ENCODE data around the gene KRTAP22-1. TPM values are rescaled to one million over a fixed set of nuclear protein-coding genes. Genes with fewer than 3 reads are reported as not detected.

The KRTAP22-1 gene
- total RNA-seq, 1 donor from 2014 or later, result not detected

DNA sequence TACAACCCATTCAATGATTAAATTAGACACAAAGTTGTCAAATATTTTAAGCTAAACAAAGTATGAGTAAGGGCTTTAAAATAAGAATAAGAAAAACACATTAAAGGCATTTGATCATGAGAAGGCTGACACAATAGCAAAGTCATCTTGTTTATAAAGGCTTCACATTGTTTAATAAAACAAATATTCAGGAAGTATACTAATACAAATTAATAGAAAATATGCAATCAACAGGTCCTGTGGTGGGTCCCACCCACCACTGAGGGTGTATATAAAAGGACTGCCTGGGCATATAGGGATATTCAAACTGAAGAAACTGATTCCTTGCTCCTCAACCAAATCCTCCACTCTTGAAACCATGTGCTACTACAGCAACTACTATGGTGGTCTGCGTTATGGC is 34.0 kb downstream of the KRTAP22-1 start, which contains the start of gene KRTAP20-2:
TSS of gene KRTAP20-2 (plus strand) at position 301 of the 400 bp plus-strand sequence. CDS start at position 359, 58 bp downstream.
- Histone ChIP-seq H3K36me3 (no peaks in the 10 kb centered on the region), H3K27me3 (ENCODE audit: low read depth) (no peaks in the 10 kb centered on the region), H3K27ac (replicated peaks) (no peak within 1 kb of the TSS), H3K4me1 (no peaks in the 10 kb centered on the region), H3K9me3 (replicated peaks) (no peaks in the 10 kb centered on the region), H3K4me3 (no peak within 1 kb of the TSS)
- DNase-seq, result no peak
- intact Hi-C loops (cut with micrococcal nuclease), result no loop called here
- TF ChIP-seq, protein P1, sequence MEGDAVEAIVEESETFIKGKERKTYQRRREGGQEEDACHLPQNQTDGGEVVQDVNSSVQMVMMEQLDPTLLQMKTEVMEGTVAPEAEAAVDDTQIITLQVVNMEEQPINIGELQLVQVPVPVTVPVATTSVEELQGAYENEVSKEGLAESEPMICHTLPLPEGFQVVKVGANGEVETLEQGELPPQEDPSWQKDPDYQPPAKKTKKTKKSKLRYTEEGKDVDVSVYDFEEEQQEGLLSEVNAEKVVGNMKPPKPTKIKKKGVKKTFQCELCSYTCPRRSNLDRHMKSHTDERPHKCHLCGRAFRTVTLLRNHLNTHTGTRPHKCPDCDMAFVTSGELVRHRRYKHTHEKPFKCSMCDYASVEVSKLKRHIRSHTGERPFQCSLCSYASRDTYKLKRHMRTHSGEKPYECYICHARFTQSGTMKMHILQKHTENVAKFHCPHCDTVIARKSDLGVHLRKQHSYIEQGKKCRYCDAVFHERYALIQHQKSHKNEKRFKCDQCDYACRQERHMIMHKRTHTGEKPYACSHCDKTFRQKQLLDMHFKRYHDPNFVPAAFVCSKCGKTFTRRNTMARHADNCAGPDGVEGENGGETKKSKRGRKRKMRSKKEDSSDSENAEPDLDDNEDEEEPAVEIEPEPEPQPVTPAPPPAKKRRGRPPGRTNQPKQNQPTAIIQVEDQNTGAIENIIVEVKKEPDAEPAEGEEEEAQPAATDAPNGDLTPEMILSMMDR (IDR thresholded peaks at IDR 0.05; ENCODE audit: borderline replicate concordance), result no peak

DNA sequence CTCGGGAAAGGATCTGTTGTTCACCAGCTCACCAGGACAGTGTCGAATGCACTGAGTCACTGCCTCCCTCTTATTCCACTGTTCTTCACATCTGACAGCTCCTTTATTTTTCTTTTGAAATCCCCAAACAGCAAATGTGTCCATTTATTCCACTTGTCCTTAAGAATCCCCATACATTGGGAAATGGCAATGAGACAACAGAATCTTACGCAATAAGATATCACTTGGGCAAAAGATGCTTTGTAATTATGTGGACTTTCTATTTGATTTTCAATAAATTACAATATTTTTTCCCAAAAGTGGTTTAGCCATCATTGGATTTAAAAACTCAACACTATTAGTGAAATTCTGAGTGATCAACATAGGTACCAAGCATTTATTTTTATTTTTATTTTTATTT is 37.8 kb downstream of the KRTAP22-1 start:
- no peaks in the 10 kb centered on the region for H3K27me3 ChIP-seq (ENCODE audit: low read depth)
- TF ChIP-seq, protein P1 (IDR thresholded peaks at IDR 0.05; ENCODE audit: borderline replicate concordance), result no peak
- H3K4me1 ChIP-seq, result no peaks in the 10 kb centered on the region
- H3K36me3 ChIP-seq, result no peaks in the 10 kb centered on the region
- no peaks in the 10 kb centered on the region for H3K9me3 ChIP-seq (replicated peaks)
- no peak overlapping the region for H3K4me3 ChIP-seq
- H3K27ac ChIP-seq (replicated peaks), result no peak overlapping the region
- DNase-seq, result no peak
- intact Hi-C loops (cut with micrococcal nuclease), result no loop called here

DNA sequence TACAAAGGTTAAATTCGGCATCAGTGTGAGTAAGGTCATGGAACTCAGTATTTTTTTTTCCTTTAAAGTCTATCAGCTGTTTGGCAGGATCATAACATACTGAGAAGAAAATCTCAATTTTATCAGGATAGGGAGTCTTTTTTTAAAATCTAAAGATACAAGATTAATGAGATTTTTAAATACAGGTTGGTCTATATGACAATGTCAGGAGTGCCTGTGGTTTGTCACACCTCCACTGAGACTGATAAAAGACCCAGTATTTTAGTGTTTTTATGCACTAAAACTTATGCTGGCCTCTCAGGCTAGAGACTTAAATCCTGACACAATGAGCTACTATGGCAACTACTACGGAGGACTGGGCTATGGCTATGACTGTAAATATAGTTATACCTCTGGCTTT is 41.7 kb downstream of the KRTAP22-1 start, which contains the start of gene KRTAP20-3:
TSS of gene KRTAP20-3 (plus strand) at position 301 of the 400 bp plus-strand sequence.
- DNase-seq, result no peak
- Histone ChIP-seq H3K4me3 (no peak within 1 kb of the TSS), H3K27me3 (ENCODE audit: low read depth) (no peaks in the 10 kb centered on the region), H3K36me3 (no peaks in the 10 kb centered on the region), H3K9me3 (replicated peaks) (no peaks in the 10 kb centered on the region), H3K27ac (replicated peaks) (no peak within 1 kb of the TSS), H3K4me1 (no peaks in the 10 kb centered on the region)
- TF ChIP-seq, protein P1 (IDR thresholded peaks at IDR 0.05; ENCODE audit: borderline replicate concordance), result no peak
- intact Hi-C loops (cut with micrococcal nuclease), result no loop called here

DNA sequence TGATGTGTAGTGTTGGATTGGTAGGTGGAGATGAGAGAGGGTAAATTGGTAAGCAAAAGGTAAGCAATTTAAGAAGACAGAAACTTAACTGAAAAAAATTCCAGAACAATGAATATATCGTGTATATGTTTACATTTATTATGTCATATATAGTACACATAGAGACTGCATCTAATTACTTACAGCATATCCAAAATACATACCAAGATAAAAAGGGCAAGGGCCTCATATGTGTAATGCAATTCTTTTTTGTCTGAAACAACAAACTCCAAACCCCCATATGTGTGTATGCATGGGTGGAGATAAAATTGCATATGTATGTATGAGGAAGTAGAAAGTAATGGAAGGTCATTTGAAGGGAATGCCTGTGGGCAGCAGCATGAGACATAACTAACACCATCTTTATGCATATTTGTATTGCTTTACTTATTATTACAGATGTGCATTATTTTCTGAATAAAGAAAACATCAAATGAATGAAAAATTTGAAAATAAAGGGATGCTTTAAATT is 46.1 kb downstream of the KRTAP22-1 start:
- H3K9me3 ChIP-seq (replicated peaks), result no peaks in the 10 kb centered on the region
- TF ChIP-seq, protein P1 (IDR thresholded peaks at IDR 0.05; ENCODE audit: borderline replicate concordance), result no peak
- no peaks in the 10 kb centered on the region for H3K36me3 ChIP-seq
- H3K4me1 ChIP-seq, result no peaks in the 10 kb centered on the region
- no peaks in the 10 kb centered on the region for H3K27me3 ChIP-seq (ENCODE audit: low read depth)
- no peak overlapping the region for H3K4me3 ChIP-seq
- intact Hi-C loops (cut with micrococcal nuclease), result no loop called here
- H3K27ac ChIP-seq (replicated peaks), result no peak overlapping the region
- DNase-seq, result no peak

Other genes with a start within 250 kb of the KRTAP22-1 start
- not detected for gene KRTAP13-2, start 228.8 kb upstream of the KRTAP22-1 start, total RNA-seq
- gene KRTAP13-1, start 205.1 kb upstream of the KRTAP22-1 start, total RNA-seq, result not detected
- gene KRTAP13-3, start 175.2 kb upstream of the KRTAP22-1 start, total RNA-seq, result not detected
- not detected for gene KRTAP13-4, start 170.9 kb upstream of the KRTAP22-1 start, total RNA-seq
- not detected for gene KRTAP15-1, start 160.8 kb upstream of the KRTAP22-1 start, total RNA-seq
- gene KRTAP19-1, start 120.7 kb upstream of the KRTAP22-1 start, total RNA-seq, result not detected
- gene KRTAP19-2, start 113.7 kb upstream of the KRTAP22-1 start, total RNA-seq, result not detected
- not detected for gene KRTAP19-3, start 109.1 kb upstream of the KRTAP22-1 start, total RNA-seq
- gene KRTAP19-4, start 103.9 kb upstream of the KRTAP22-1 start, total RNA-seq, result not detected
- not detected for gene KRTAP19-5, start 98.9 kb upstream of the KRTAP22-1 start, total RNA-seq
- gene KRTAP19-6, start 59.2 kb upstream of the KRTAP22-1 start, total RNA-seq, result not detected
- gene KRTAP19-7, start 39.8 kb upstream of the KRTAP22-1 start, total RNA-seq, result not detected
- not detected for gene KRTAP22-2, start 10.7 kb upstream of the KRTAP22-1 start, total RNA-seq
- not detected for gene KRTAP6-3, start 8.6 kb upstream of the KRTAP22-1 start, total RNA-seq
- gene KRTAP6-2, start 2.2 kb upstream of the KRTAP22-1 start, total RNA-seq, result not detected
- gene KRTAP6-1, start 12.8 kb downstream of the KRTAP22-1 start, total RNA-seq, result not detected
- not detected for gene KRTAP20-1, start 15.3 kb downstream of the KRTAP22-1 start, total RNA-seq
- not detected for gene KRTAP20-4, start 19.5 kb downstream of the KRTAP22-1 start, total RNA-seq
- not detected for gene KRTAP20-2, start 34.1 kb downstream of the KRTAP22-1 start, total RNA-seq
- not detected for gene KRTAP20-3, start 41.8 kb downstream of the KRTAP22-1 start, total RNA-seq
- gene KRTAP21-3, start 117.7 kb downstream of the KRTAP22-1 start, total RNA-seq, result not detected
- not detected for gene KRTAP21-2, start 146.2 kb downstream of the KRTAP22-1 start, total RNA-seq
- not detected for gene KRTAP21-1, start 154.3 kb downstream of the KRTAP22-1 start, total RNA-seq
- gene KRTAP8-1, start 212.2 kb downstream of the KRTAP22-1 start, total RNA-seq, result not detected
- gene KRTAP7-1, start 228.7 kb downstream of the KRTAP22-1 start, total RNA-seq, result not detected

Measured in left ventricle myocardium inferior (tissue), 1 donor.